GM18499 (cell line): Measurements from ENCODE around the gene MSTO1.
"Not testable (repeated sequence)": the region's sequence is repeated elsewhere in the genome, so short reads cannot be mapped to it uniquely, and the experiment has no call there.

ENCODE experiments used
- ATAC-seq: cut with Tn5 transposase; IDR thresholded peaks from one replicate; pipeline ENCODE4 v1.9.1; 2021; ENCODE audit warnings: moderate number of reproducible peaks; ENCODE audit not compliant: insufficient read depth, unreplicated experiment

MSTO1 gene

DNA sequence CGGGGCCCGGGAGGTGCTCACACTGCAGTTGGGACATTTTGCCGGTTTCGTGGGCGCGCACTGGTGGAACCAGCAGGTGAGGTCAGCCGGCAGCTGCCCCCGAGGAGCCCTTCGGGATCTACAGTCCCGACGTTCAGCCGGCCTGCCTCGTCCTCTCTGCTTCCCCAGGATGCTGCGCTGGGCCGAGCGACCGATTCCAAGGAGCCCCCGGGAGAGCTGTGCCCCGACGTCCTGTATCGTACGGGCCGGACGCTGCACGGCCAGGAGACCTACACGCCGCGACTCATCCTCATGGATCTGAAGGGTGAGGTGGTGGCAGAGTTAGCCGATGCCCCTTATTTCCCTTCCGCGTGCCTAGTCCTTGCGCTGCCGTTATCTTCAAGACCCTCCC is 234 bp downstream of the MSTO1 start:
- ATAC-seq = not testable (repeated sequence)

DNA sequence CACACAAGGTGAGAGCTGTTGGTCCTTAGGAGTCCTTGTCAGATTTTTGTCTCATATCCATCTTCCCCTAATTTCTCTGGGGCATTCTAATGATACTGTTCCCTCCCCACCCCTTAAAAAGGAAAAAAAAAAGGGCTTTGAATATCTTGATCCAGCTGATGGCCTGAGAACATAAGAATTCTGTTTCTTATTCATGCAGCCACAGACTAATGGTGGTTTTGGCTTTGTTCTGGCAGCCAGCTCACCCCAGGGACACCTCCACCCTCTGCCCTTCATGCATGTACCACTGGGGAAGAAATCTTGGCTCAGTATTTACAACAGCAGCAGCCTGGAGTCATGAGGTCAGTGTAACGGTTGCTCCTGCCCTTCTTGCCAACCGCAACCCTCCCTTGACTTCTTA is 3.2 kb downstream of the MSTO1 start:
- not testable (repeated sequence) for ATAC-seq

DNA sequence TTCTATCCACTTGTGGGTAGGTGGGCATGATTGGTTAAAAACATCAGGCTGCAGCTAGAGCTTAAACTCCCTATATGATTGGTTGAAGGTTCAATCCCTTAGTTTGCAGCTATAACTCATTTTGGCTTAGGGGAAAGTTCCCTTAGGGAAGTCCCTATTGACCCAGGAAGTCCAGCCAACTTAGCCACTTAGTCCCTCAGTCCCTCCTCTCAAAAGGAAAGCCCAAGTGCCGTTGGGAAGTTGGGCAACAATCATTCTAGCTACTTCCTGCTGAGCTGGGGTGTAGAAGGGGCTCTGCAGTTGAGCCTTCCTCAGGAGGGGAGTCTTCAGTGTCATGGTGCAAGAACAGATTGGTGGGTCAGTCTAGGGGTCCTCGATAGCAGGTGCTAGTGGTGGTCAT is 12.2 kb downstream of the MSTO1 start:
- ATAC-seq = no peak

DNA sequence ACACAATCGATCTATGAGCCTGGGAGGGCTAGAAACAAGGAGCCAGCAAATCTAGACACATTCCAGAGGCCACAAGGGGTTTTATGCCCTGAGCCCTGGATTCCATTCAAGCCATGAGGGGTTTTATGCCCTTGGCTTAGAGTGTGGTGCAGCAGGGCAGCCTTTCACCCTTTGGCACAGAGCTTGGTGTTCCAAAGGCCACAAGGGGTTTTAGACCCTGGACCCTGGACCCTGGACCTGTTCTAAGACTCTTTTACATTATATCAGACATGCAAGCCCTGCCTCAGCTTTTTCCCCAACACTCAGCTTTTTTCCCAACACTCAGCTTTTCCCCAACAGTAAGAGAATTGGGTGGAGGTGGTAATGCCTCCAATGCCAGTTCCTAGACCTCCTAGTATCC is 13.3 kb downstream of the MSTO1 start:
- ATAC-seq = no peak

DNA sequence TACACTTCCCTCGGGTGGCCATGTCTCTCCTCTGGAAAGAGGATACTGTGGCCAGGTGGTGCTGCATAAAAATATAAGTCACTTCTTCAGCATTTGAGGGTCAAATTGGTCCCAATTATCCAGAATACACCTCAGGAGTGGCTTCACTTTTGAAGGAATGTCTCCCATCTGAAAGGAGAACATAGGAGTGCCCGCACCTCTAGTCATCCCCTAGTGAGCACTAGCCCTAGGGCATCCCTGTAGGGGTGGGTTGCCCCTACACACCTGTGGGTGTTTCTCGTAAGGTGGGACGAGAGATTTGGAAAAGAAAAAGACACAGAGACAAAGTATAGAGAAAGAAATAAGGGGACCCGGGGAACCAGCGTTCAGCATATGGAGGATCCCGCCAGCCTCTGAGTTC is 16.4 kb downstream of the MSTO1 start:
- ATAC-seq = not testable (repeated sequence)

DNA sequence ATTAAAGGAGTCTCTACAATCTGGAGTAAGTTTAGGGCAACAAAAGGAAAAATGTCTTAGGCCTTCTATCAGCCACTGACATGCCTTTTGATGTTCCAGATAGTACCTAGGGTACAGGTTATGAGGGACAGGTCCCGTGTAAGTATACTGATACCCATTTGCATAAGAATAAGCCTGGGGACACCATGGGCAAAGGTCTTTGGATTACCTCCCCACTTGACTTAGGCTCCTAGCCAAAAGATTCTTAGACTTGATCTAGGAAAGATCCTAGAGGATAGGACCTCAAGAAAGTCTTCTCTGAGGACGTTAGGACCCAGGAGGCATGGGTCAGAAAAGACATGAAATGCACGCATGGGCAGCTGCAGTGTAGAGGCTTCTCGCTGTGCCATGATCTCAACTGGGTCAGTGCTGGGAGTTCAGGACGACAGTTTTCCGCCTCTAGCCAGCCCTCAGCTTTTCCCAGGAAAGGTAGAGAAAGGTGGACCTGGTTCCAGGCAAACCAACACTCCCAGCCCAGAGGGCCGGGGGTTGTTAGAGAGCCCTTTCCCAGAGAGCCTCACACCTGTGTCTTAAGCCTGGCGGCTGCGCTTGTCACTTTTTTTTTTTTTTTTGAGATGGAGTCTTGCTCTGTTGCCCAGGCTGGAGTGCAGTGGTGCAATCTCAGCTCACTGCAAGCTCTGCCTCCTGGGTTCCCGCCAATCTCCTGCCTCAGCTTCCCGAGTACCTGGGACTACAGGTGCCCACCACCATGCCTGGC is 26.6 kb downstream of the MSTO1 start:
- no peak for ATAC-seq

DNA sequence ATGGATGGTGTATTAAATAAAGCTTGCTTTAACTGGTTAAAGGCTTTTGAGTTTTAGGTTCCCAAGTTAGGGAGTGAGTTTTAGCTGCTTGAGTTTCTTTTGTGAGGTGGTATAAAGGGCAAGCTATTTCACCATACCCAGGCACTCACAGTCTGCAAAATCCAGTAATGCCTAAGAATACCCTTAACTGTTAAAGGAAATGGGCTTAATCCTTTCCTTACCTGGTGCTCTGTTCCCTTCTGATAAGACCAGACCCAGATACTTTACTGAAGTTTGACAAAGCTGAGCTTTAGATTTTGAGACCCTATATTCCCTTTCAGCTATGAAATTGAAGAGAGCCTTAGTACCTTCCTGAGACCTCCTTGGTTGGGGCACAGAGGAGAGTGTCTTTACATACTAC is 30.3 kb downstream of the MSTO1 start:
- no peak for ATAC-seq

DNA sequence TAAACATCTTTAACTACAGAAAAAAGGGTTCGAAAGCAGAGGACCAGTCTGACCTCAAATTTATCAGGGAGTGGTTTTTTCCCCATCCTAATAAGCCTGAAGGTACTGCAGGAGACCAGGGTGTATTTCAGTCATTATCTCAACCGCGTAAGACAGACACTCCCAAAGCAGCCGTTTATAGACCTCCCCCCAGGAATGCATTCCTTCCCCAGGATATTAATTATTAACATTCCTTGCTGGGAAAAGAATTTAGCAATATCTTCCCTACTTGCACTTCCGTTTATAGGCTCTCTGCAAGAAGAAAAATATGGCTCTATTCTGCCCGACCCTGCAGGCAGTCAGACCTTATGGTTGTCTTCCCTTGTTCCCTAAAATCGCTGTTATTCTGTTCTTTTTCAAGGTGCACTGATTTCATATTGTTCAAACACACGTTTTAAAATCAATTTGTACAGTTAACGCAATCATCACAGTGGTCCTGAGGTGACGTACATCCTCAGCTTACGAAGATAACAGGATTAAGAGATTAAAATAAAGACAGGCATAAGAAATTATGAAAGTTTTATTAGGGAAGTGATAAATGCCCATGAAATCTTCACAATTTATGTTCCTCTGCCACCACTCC is 32.7 kb downstream of the MSTO1 start:
- not testable (repeated sequence) for ATAC-seq

DNA sequence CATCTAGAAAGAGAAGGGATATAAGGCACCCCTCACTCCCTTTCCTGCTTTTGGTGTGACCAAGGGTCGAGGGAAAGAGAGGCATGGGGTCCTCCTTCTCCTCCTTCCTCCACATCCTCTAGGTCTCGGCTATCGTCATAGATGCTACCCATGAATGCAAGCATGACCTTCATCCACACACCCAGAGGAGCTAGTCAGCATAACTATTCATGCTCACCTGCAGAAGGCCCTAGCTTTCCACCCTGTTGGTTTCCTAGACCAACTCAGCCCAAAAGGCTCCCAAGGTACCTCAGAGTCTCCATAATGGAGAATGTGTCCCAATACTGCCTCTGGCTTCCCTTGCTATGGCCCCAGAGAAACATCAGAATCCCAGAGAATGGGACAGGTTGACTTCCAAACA is 33.2 kb downstream of the MSTO1 start:
- ATAC-seq = no peak

DNA sequence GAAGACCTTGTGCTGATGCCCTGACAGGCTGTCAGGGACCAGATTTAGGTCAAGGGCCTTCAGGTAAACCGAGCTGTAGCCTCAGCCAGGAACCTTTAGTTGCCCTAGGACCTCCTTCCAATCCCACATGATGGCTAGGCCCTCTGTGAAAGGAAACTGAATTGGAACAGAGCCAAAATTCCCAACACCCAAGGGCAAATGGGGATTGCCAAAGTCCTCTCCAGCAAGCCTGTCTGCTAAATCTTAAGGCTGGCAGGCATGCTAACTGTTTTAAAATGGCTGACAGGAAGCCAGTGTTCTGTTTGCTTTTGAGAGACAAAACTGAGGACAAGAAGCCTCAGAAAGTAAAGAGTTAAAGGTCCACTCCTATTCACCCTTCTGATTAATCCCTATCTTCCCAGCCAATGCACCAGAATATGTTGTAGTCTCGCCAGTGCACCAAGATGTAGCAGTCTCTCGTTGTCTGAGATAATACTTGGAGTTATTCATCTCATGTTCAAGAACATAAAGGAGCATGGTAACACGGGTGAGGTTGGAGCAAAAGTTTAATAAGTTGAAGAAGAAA is 35.1 kb downstream of the MSTO1 start:
- ATAC-seq = no peak

DNA sequence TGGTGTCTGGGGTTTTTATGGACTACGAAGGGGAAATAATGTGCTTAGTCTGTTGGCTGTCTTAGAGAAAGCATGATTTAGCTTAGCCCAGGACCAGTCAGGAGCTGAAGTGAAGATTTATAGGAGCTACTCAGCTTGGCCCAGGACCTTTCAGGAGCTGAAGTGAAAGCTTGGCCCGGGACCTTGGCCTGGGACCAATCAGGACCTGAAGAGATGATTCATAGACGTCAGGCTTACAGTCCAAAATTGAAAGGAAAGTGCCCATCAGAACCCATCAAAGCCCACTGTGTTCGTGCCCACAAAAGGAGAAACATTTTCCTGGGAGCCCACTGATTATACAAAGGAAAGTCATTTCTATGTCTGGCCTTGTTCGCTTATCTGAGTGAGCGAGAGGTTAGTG is 35.6 kb downstream of the MSTO1 start:
- ATAC-seq = no peak

DNA sequence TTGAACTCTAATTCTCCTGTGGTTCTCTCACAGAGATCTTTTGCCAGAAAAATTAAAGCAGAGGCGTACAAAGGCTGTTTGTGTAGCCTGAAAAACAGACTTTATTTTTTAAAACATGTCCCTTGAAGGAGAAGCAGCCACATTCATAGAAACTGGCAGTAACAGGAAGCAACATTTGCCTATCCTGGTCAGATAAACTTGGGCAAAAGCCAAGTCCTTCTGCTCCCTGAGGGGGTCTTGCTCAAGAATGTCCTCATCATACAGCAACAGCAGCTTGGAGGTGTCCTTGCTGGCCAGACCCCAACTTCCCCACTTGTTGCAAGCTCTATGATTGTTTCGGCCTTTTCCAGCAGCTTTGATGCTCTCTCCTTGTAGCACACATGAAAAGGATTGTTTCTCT is 36.3 kb downstream of the MSTO1 start:
- no peak for ATAC-seq

DNA sequence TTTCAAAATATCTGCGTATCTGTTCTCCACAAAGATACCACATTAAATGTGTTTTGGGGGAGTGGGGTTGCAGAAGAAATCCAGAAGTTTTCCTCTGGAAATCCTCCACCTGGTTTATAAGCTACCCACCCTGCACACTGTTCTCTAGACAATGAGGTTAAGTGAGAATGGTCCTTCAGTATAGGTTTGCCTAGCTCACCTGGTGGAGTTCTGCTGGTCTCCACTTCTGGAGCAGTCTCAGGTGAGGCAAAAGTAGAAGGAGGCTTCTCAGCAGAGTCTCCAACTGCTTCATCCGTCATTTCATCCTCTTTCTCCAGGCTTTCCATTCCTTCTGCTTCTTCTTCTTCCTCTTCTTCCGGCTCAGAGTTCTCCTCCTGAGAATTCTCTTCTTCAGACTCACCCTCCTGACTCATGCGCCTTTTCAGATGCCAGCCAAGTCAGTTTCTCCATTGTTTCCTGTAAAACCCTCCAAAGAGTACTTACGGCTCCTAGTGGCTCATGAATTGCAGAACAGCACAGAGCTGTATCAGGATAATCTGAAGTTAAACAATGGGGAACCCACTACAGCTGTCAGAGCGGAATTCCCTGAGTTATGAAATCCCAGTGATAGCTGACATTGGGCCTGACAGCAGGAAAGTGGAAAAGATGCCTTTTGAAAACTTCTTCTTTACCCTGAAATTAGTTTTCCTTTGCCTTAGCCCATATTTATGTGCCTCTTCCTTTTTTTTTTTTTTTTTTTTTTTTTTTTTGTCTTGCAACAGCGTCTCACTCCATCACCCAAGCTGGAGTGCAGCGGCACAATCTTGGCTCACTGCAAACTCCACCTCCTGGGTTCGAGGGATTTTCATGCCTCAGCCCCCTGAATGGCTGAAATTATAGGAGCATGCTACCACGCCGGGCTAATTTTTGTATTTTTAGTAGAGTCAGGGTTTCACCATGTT is 38.5 kb downstream of the MSTO1 start:
- ATAC-seq = no peak

DNA sequence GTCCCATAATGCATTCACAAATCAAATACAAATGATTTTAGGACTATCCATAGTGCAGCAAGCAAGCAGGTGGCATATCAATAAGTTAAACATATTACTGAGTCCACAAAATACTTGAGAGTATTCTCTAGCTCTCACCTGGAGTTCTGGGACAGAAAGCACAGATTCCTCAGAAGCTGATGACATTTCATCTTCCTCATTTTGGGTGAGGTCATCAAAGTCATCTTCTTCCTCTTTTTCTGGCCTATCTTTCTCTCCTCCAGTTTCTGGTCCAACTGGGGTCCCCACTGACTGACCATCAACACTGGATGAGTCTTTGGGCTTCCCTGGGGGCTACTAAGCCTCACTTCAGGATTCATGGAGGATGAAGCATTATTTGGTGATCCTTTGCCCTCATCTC is 39.7 kb downstream of the MSTO1 start:
- ATAC-seq = no peak

DNA sequence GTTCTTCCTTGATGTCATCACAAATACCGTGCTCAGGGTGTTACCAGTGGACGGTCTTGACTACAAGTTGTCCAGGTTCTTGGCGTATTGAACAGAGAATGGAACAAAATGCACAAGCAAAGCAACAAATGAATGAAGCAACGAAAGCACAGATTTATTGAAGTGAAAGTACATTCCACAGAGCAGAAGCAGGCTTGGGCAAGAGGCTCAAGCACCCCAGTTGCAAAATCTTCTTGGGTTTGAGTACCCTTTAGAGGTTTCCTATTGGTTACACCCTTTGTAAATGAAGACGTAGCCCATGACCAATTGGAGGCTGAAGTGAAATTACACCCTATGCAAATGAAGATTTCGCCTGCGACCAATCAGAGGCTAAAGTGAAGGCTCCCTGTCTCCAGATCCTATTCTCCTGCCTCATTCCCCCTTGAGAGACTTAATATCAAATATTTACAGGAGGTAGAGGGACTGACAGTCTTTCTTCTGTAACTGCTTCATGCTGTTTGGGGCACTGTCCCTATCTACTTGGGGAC is 40.3 kb downstream of the MSTO1 start:
- ATAC-seq = no peak

DNA sequence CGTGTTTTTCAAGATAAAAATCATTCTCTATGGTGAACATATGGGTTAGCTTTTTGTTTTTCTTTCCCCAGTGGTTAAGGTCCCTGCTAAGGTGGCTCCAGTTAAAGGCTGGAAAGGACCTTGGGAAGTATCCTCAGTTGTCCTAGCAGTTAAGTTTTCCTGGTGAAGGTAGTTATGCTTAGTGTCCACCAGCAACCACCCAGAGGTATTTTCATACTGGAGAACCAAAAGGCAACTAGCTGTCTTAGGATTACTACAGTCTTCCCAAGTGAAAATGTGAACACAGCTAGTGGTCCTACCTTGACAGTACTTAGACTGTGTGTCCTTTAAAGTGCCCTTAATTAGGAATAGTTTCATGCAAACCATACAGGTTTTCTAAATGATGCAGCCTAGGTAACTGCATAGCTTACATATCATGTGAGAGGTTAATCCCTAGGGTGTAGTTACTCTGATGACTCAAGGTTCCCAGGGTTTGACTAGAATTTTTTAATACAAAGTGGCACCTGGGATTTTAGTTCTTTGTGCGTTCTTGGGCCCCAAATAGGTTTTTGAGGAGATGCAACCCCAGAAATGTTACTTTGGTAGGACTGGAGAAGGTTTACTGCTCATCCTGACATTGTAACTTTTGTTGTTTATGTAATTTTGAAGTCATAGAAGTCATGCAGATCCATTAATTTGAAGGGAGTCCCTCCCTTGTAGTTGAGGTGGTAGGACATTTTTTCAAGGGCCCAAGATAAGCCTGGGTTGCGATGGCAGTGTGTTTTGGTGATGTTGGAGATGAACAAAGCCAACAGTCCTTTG is 42.0 kb downstream of the MSTO1 start:
- no peak for ATAC-seq

DNA sequence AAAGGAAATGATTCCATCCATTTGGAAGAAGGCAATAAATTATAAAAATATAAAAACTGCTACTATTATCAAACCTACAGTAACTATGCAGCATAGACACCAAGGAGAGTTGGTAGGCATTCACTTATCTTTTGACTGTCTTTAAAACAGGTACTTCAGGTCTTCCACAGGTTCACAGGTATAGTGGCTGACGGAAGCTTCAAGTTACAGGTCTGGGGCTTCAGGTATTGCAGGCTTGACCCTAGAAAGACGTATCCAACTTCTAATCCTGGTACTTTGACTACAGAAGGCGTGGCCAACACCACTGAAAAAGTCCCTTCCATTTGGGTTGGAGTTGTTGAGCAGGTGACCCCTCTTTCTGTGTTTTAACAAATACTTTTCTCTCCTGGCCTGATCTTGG is 42.9 kb downstream of the MSTO1 start:
- ATAC-seq = no peak

DNA sequence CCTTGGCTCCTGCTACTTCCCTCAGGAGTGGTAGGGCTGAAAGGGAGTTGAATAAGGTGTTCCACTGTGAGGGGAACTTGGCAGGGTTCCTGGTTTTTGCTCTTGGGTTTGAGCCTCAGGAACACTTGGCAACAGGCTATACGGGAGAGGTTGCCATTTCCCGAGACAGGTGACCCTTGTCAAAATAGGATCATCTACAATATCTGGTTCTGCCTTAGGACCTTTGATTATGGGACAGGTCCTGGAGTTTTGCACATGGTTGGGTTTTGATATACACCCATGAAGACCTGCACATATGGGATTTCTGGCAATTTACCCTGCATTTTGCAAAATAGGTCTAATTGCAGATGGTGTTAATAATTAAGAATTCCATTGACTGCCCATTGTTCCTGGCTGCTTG is 47.4 kb downstream of the MSTO1 start:
- ATAC-seq = no peak

DNA sequence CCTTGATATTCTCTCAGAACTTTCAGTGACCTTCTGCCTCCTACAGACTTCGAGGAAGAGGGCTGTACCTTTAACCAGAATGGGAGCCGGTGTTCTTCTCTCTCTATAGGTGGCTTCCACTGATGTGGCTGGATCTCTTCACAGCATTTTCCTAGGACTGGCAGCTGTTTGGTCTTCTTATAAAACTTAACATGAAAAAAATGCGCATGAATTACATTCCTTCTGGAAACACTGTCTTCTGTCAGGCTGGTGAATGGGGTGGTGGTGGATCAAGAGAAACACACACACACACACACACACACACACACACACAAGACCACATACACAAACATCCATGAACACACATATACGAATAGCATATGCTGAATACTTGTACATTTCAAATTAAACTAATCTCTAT is 51.2 kb downstream of the MSTO1 start:
- ATAC-seq = not testable (repeated sequence)
